ENCODE measurements around the gene CFAP74. TPM values are rescaled to one million over a fixed set of nuclear protein-coding genes. Genes with fewer than 3 reads are reported as not detected.

The CFAP74 gene
- total and polyA plus RNA-seq, 2 of the 13 experiments (the other 11 are each of a cell fraction or from before 2014, with no cell fraction given) = 0.27 to 0.62 TPM

- TF ChIP-seq ZBED4 (CRISPR knock-in tag; IDR thresholded peaks at IDR 0.05; ENCODE audit: borderline replicate concordance) (no peak), IRX3 (CRISPR knock-in tag; IDR thresholded peaks at IDR 0.05; ENCODE audit: borderline replicate concordance, low read depth) (no peak), RXRB (CRISPR knock-in tag; IDR thresholded peaks at IDR 0.05; ENCODE audit: borderline replicate concordance) (0 out of 2 replicates have a peak, but pooled peaks have one; percentile 17), PATZ1 (CRISPR knock-in tag; IDR thresholded peaks at IDR 0.05) (peak; percentile 89), MED8 (CRISPR knock-in tag; IDR thresholded peaks at IDR 0.05; ENCODE audit: insufficient replicate concordance) (no peak), GPBP1L1 (CRISPR knock-in tag; IDR thresholded peaks at IDR 0.05) (no peak), RORA (CRISPR knock-in tag; IDR thresholded peaks at IDR 0.05) (no peak), ZNF670 (CRISPR knock-in tag; IDR thresholded peaks at IDR 0.05; ENCODE audit: borderline replicate concordance) (0 out of 2 replicates have a peak, but pooled peaks have one; percentile 52), SNAPC2 (CRISPR knock-in tag; IDR thresholded peaks at IDR 0.05) (no peak; the same call in 1 of the 2 replicates), POLR2AphosphoS2 (IDR thresholded peaks at IDR 0.05; ENCODE audit: low read depth, low read length) (no peak), BRF2 (CRISPR knock-in tag; IDR thresholded peaks at IDR 0.05) (no peak), HIC2 (CRISPR knock-in tag; IDR thresholded peaks at IDR 0.05; ENCODE audit: low read depth) (0 out of 2 replicates have a peak, but pooled peaks have one; percentile 27), CREB1 (IDR thresholded peaks at IDR 0.05) (no peak), CREB1 (CRISPR knock-in tag; IDR thresholded peaks at IDR 0.05) (no peak), ETS1 (CRISPR knock-in tag; IDR thresholded peaks at IDR 0.05) (no peak), ZNF790 (CRISPR knock-in tag; IDR thresholded peaks at IDR 0.05; ENCODE audit: borderline replicate concordance) (no peak), ZNF460 (CRISPR knock-in tag; IDR thresholded peaks at IDR 0.05; ENCODE audit: borderline replicate concordance) (no peak)
Observed at GRCh38 chr1:1891349-1892078, 112.1 kb downstream of the CFAP74 start (continued).

Data from HepG2 (cell line).